GM12878 (cell line): ENCODE measurements around the gene KIF20A. TPM values are rescaled to one million over a fixed set of nuclear protein-coding genes. Genes with fewer than 3 reads are reported as not detected.

ENCODE experiments used
- ATF2 ChIP-seq: IDR thresholded peaks from 2 replicates; pipeline ENCODE4 v1.6.1; 2012; ENCODE audit warnings: low read length, inconsistent platforms
- CHD2 ChIP-seq: IDR thresholded peaks from 2 replicates; pipeline ENCODE4 v1.6.1; 2011; ENCODE audit warnings: low read depth, low read length, improper control_type of control experiment, borderline replicate concordance
- HDAC6 ChIP-seq: fragments of 200-600 bp; sonication (generic); IDR thresholded peaks from one replicate; pipeline ENCODE4 v1.8.0; 2017; ENCODE audit warnings: antibody characterized with exemption; ENCODE audit not compliant: unreplicated experiment
- JUNB ChIP-seq: IDR thresholded peaks from 2 replicates; pipeline ENCODE4 v1.6.1; 2016; ENCODE audit warnings: antibody characterized with exemption, mild to moderate bottlenecking
- NBN ChIP-seq: fragments of 450-650 bp; IDR thresholded peaks from 2 replicates; pipeline ENCODE4 v1.6.1; 2016
- NFYB ChIP-seq: IDR thresholded peaks from 2 replicates; pipeline ENCODE4 v1.6.1; 2011; ENCODE audit warnings: low read depth, mild to moderate bottlenecking, low read length, improper control_type of control experiment, moderate library complexity; ENCODE audit not compliant: insufficient read depth
- NR2C2 ChIP-seq: IDR thresholded peaks from 2 replicates; pipeline ENCODE4 v1.6.1; 2011; ENCODE audit warnings: borderline replicate concordance, low read depth; ENCODE audit not compliant: control insufficient read depth, insufficient read length
- NRF1 ChIP-seq: conservative IDR thresholded peaks from 2 replicates; pipeline ENCODE4 v1.6.1; 2011; ENCODE audit warnings: mild to moderate bottlenecking, low read depth, low read length, improper control_type of control experiment
- POLR2AphosphoS5 ChIP-seq: IDR thresholded peaks from 2 replicates; pipeline ENCODE4 v1.6.1; 2011; ENCODE audit warnings: mild to moderate bottlenecking, low read length, inconsistent platforms
- POU2F2 ChIP-seq: IDR thresholded peaks from 3 replicates; pipeline ENCODE4 v1.6.1; 2011; ENCODE audit warnings: low read depth, mild to moderate bottlenecking, low read length, borderline replicate concordance
- RAD21 ChIP-seq: IDR thresholded peaks from 2 replicates; pipeline ENCODE4 v1.6.1; 2011; ENCODE audit warnings: mild to moderate bottlenecking, low read depth, low read length, moderate library complexity; ENCODE audit not compliant: insufficient read depth
- RELA ChIP-seq: fragments of 450-650 bp; IDR thresholded peaks from 2 replicates; pipeline ENCODE4 v1.8.0; 2014; ENCODE audit warnings: borderline replicate concordance; ENCODE audit not compliant: partially characterized antibody
- TAF1 ChIP-seq: IDR thresholded peaks from 2 replicates; pipeline ENCODE4 v1.6.1; 2011; ENCODE audit warnings: mild to moderate bottlenecking, low read depth, low read length, borderline replicate concordance
- ZNF207 ChIP-seq: fragments of 450-650 bp; IDR thresholded peaks from 2 replicates; pipeline ENCODE4 v1.6.1; 2014; ENCODE audit warnings: antibody characterized with exemption, mild to moderate bottlenecking, borderline replicate concordance
- ZNF24 ChIP-seq: fragments of 450-650 bp; IDR thresholded peaks from 2 replicates; pipeline ENCODE4 v1.6.1; 2017; ENCODE audit warnings: antibody characterized with exemption, mild to moderate bottlenecking
- polyA plus RNA-seq, 11 experiments: library from polyadenylated mRNA; depleted of rRNA in 4 of 11; unstranded in 6 of 11; stranded (reverse) in 5 of 11; fragments of >200 nt; fragmentation: Nextera tagmentation in 4 of 11; fragmentation: Illumina TruSeq in 1 of 11; extraction: Ambion mirVana in 4 of 11; extraction: Trizol in 1 of 11; gene quantifications; 1 replicate in 1 of 11; 2 replicates in 10 of 11; pipeline versions ENCODE4 v1.2.1 to v1.2.3, GENCODE V29; 2011 to 2016; ENCODE audit warnings: inconsistent platforms in 2 of 11, missing spikeins in 2 of 11, low read depth in 1 of 11
- total RNA-seq, 4 experiments: library from RNA; depleted of rRNA in 3 of 4; stranded (reverse); fragments of >200 nt in 3 of 4; fragmentation: Illumina TruSeq in 1 of 4; extraction: Trizol in 1 of 4; gene quantifications; 2 replicates each; pipeline versions ENCODE4 v1.2.1 to v1.2.3, GENCODE V29; 2013 to 2021
- TF ChIP-seq, protein P1 (sequence below): fragments of 450-650 bp; formaldehyde crosslinking; IDR thresholded peaks from 2 replicates; pipeline ENCODE4 v1.4.0; 2020; ENCODE audit warnings: mild to moderate bottlenecking, moderate library complexity
- TF ChIP-seq, protein P2 (sequence below): fragments of 450-650 bp; IDR thresholded peaks from 2 replicates; pipeline ENCODE4 v1.6.1; 2017; ENCODE audit warnings: mild to moderate bottlenecking, low read depth, inconsistent platforms; ENCODE audit not compliant: poor library complexity, severe bottlenecking
- TF ChIP-seq, protein P3 (sequence below): fragments of 450-650 bp; IDR thresholded peaks from 2 replicates; pipeline ENCODE4 v1.6.1; 2014; ENCODE audit warnings: mild to moderate bottlenecking
- TF ChIP-seq, protein P4 (sequence below): fragments of 450-650 bp; conservative IDR thresholded peaks from 2 replicates; pipeline ENCODE4 v1.6.1; 2017; ENCODE audit warnings: mild to moderate bottlenecking, moderate library complexity

The KIF20A gene
- total and polyA plus RNA-seq, 10 of the 15 experiments (the other 5 are each of a cell fraction or from before 2014, with no cell fraction given) = 20.7 to 61.9 (median 45.3) TPM

- TF ChIP-seq, protein P1, sequence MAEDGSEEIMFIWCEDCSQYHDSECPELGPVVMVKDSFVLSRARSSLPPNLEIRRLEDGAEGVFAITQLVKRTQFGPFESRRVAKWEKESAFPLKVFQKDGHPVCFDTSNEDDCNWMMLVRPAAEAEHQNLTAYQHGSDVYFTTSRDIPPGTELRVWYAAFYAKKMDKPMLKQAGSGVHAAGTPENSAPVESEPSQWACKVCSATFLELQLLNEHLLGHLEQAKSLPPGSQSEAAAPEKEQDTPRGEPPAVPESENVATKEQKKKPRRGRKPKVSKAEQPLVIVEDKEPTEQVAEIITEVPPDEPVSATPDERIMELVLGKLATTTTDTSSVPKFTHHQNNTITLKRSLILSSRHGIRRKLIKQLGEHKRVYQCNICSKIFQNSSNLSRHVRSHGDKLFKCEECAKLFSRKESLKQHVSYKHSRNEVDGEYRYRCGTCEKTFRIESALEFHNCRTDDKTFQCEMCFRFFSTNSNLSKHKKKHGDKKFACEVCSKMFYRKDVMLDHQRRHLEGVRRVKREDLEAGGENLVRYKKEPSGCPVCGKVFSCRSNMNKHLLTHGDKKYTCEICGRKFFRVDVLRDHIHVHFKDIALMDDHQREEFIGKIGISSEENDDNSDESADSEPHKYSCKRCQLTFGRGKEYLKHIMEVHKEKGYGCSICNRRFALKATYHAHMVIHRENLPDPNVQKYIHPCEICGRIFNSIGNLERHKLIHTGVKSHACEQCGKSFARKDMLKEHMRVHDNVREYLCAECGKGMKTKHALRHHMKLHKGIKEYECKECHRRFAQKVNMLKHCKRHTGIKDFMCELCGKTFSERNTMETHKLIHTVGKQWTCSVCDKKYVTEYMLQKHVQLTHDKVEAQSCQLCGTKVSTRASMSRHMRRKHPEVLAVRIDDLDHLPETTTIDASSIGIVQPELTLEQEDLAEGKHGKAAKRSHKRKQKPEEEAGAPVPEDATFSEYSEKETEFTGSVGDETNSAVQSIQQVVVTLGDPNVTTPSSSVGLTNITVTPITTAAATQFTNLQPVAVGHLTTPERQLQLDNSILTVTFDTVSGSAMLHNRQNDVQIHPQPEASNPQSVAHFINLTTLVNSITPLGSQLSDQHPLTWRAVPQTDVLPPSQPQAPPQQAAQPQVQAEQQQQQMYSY (CRISPR knock-in tag) = no peak
- TF ChIP-seq ATF2 = no peak
- TF ChIP-seq, protein P2, sequence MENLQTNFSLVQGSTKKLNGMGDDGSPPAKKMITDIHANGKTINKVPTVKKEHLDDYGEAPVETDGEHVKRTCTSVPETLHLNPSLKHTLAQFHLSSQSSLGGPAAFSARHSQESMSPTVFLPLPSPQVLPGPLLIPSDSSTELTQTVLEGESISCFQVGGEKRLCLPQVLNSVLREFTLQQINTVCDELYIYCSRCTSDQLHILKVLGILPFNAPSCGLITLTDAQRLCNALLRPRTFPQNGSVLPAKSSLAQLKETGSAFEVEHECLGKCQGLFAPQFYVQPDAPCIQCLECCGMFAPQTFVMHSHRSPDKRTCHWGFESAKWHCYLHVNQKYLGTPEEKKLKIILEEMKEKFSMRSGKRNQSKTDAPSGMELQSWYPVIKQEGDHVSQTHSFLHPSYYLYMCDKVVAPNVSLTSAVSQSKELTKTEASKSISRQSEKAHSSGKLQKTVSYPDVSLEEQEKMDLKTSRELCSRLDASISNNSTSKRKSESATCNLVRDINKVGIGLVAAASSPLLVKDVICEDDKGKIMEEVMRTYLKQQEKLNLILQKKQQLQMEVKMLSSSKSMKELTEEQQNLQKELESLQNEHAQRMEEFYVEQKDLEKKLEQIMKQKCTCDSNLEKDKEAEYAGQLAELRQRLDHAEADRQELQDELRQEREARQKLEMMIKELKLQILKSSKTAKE = peak; percentile 50
- TF ChIP-seq POU2F2 = peak; percentile 64; the same call in 2 of the 3 replicates
- TF ChIP-seq ZNF24 = no peak
- no peak for TF ChIP-seq HDAC6
- TF ChIP-seq JUNB = no peak
- TF ChIP-seq ZNF207 = peak; percentile 67; the same call in 1 of the 2 replicates
- TF ChIP-seq NBN = 0 out of 2 replicates have a peak, but pooled peaks have one; percentile 6
- TF ChIP-seq NFYB = peak; percentile 97
- TF ChIP-seq RELA = no peak
- peak; percentile 90 for TF ChIP-seq POLR2AphosphoS5
- peak; percentile 78 for TF ChIP-seq NR2C2
- peak; percentile 89 for TF ChIP-seq TAF1
- TF ChIP-seq CHD2 = peak; percentile 84; the same call in 1 of the 2 replicates
- TF ChIP-seq RAD21 = no peak
- TF ChIP-seq, protein P3, sequence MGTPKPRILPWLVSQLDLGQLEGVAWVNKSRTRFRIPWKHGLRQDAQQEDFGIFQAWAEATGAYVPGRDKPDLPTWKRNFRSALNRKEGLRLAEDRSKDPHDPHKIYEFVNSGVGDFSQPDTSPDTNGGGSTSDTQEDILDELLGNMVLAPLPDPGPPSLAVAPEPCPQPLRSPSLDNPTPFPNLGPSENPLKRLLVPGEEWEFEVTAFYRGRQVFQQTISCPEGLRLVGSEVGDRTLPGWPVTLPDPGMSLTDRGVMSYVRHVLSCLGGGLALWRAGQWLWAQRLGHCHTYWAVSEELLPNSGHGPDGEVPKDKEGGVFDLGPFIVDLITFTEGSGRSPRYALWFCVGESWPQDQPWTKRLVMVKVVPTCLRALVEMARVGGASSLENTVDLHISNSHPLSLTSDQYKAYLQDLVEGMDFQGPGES = peak; percentile 41; the same call in 1 of the 2 replicates
- TF ChIP-seq, protein P4, sequence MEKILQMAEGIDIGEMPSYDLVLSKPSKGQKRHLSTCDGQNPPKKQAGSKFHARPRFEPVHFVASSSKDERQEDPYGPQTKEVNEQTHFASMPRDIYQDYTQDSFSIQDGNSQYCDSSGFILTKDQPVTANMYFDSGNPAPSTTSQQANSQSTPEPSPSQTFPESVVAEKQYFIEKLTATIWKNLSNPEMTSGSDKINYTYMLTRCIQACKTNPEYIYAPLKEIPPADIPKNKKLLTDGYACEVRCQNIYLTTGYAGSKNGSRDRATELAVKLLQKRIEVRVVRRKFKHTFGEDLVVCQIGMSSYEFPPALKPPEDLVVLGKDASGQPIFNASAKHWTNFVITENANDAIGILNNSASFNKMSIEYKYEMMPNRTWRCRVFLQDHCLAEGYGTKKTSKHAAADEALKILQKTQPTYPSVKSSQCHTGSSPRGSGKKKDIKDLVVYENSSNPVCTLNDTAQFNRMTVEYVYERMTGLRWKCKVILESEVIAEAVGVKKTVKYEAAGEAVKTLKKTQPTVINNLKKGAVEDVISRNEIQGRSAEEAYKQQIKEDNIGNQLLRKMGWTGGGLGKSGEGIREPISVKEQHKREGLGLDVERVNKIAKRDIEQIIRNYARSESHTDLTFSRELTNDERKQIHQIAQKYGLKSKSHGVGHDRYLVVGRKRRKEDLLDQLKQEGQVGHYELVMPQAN = peak; percentile 100
- TF ChIP-seq NRF1 = no peak
Observed at GRCh38 chr5:138178516-138179276, at the start of gene KIF20A, which contains the start of gene BRD8 (continued).
